ENCODE data around the gene SLC5A10.
"Not testable (repeated sequence)": the region's sequence is repeated elsewhere in the genome, so short reads cannot be mapped to it uniquely, and the experiment has no call there.

SLC5A10 gene

GRCh38 chr17:18948476-18949006 is 3.4 kb upstream of the SLC5A10 start:
- DNase-seq: no peak

DNA sequence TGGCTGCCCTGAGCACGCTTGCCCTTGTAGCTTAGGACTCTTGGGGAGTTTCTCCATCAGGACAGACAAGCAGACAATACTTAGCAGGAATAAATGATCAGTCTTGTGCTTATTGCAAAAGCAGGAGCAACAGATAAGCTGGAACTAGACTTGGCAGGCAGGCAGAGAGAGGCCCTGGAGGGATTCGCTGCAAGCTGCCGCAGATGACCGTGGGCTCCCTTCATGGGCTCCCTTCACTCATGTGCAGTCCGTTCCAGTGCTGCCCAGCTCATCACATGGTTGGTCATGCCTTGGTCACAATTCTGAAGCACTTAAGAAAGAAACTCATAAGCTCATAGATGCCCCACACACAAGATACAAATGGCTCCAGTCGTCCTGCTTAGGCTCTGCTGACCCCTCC is 2.4 kb upstream of the SLC5A10 start:
- no peak for DNase-seq

DNA sequence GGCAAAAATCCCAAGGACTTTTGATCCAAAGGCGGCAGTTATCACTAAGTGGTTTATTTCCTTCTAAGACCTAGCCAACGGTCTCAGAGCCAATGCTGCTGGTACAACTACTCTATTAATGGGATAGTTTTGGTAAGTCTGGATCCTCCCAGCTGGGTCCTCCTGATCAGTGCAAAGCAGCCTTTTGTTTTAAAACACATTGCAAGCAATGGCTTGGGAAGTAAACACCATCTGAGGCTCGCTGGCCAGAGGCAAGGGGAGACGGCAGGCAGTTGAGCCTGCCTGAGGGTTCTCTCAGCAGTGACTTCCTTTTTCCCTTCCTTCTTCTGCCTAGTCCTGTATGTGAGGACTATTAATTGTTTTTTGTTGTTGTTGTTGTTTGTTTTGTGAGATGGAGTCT is 1.6 kb upstream of the SLC5A10 start:
- no peak for DNase-seq

GRCh38 chr17:18950944-18951905 is 740 bp upstream of the SLC5A10 start:
- no peak for DNase-seq

DNA sequence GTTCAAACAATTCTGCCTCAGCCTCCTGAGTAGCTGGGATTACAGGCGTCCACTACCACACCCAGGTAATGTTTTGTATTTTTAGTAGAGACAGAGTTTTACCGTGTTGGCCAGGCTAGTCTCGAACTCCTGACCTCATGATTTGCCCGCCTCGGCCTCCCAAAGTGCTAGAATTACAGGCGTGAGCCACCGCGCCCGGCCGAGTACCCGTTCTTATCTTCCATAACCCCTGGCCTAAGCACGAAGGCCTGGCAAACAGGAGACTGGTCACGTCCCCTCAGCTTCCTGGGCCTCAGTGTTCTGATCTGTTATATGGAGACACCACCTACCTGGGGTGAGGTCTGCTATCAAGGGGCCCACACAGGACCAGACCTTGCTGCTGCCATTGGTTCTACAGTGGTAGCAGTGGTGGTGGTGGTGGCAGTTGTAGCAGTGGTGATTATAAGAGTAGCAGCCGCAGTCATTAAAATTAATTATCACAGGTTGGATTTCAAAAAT is 1.3 kb downstream of the SLC5A10 start:
- DNase-seq: no peak

DNA sequence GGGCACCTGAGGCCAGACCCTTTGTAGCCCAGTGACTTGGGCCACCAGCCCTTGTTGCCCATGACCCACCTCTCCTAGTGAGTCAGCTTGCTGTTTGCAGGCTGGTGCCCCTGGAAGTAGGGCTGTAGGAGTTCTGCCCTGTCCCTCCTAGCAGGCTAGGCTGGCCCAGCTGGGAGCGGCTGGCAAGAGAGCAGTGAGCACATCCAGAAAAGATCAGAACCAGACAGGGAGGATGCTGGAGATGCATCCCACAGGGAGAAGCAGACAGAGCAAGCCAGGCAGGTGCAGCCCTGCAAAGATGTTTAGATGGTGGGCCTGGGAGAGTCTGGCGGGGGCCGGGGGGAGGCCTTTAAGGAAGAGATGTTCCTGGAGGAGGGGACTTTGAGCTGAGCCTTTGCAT is 2.4 kb downstream of the SLC5A10 start:
- no peak for DNase-seq

GRCh38 chr17:18955009-18955408 is 3.0 kb downstream of the SLC5A10 start:
- no peak for DNase-seq

GRCh38 chr17:18956021-18956420 is 4.1 kb downstream of the SLC5A10 start:
- not testable (repeated sequence) for DNase-seq

DNA sequence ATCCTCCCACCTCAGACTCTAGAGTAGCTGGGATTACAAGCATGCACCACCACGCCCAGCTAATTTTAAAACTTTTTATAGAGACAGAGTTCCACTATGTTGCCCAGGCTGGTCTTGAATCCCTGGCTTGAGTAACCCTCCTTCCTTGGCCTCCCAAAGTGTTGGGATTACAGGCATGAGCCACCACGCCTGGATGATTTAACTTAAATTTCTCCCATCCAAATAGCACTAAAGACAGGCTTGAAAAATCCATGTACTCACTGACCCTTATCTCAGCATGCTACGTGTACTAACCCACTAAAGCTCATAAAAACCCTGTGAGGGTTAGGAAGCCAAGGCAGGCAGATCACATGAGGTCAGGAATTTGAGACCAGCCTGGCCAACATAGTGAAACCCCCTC is 4.6 kb downstream of the SLC5A10 start:
- DNase-seq: no peak

DNA sequence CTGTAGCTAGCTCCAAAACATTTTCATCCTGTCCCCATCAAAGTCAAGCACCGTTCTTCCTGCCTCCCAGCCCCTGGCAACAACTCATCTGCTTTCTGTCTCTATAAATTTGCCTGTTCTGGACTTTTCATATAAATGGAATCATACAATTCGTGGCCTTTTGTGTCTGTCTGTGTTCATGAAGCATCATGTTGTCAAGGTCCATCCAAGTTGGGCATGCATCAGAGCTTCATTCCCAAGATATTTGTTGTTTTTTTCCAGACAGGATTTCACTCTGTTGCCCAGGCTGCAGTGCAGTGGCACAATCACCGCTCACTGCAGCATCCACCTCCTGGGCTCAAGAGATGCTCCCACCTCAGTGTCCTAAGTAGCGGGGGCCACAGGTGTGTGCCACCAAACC is 5.9 kb downstream of the SLC5A10 start:
- DNase-seq: no peak

DNA sequence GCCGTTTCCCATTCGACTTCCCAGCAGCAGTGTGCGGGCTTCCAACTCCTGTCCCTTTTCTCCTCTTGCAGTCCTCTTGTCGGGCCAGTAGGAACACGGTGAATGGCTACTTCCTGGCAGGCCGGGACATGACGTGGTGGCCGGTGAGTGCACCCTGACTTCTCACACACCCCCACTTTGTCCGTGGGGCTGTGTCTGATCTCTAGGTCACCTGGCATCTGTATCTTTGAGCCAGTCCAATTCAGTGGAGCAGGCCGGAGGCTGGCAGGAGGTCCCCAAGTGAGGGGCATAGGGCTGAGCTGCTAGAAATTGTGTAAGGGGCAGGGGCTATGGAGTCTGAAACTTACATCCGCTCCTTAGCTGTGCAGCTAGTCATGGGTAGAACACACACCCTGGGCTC is 6.6 kb downstream of the SLC5A10 start:
- no peak for DNase-seq

DNA sequence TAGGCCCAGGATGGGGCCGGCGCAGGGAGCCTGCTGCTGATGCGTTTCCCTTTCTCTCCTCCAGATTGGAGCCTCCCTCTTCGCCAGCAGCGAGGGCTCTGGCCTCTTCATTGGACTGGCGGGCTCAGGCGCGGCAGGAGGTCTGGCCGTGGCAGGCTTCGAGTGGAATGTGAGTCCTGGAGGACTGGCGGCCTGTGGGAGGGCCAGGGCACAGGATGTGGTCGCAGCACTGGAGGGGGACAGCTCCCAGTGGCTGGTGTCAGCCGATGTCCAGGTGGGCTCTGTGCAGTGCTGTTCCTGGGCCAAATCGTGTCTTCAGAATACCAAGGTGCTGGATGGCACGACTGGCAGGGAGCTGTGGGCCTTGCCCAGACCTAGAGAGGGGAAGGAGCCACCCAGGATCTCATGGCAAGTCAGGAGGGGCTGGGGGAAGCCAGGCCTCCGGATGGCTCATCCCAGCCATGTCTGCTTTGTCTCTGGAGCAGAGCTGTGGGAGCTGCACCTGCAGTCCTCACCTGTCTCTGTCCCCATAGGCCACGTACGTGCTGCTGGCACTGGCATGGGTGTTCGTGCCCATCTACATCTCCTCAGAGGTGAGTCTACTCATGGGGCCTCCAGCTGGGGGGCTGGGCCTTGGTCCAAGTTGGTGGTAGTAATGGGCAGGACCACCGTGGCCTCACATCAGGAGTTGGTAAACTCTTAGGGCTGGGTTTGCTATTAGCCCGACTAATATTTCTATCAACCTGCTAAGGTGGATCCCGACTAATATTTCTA is 7.3 kb downstream of the SLC5A10 start:
- no peak for DNase-seq

- no peak for DNase-seq
Observed at GRCh38 chr17:18959845-18960240, 7.9 kb downstream of the SLC5A10 start.

DNA sequence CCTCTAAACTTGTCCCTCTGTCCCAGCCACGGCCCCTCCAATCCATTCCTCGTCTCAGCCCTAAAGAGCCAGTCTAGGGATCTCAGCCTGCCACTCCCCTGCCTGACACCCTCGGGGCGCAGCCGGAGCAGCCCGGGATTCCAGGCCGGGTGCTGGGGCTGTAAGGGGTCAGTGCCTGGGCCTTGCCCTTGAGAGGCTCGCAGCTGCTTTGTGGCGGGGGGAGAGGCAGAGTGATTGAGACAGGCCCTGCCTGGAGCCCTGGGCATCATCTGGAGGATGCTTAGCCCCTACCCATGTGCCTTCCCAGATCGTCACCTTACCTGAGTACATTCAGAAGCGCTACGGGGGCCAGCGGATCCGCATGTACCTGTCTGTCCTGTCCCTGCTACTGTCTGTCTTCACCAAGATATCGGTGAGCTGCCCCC is 8.3 kb downstream of the SLC5A10 start:
- DNase-seq: no peak

- DNase-seq: peak; percentile 88
Observed at GRCh38 chr17:18960803-18961511, 9.0 kb downstream of the SLC5A10 start.

DNA sequence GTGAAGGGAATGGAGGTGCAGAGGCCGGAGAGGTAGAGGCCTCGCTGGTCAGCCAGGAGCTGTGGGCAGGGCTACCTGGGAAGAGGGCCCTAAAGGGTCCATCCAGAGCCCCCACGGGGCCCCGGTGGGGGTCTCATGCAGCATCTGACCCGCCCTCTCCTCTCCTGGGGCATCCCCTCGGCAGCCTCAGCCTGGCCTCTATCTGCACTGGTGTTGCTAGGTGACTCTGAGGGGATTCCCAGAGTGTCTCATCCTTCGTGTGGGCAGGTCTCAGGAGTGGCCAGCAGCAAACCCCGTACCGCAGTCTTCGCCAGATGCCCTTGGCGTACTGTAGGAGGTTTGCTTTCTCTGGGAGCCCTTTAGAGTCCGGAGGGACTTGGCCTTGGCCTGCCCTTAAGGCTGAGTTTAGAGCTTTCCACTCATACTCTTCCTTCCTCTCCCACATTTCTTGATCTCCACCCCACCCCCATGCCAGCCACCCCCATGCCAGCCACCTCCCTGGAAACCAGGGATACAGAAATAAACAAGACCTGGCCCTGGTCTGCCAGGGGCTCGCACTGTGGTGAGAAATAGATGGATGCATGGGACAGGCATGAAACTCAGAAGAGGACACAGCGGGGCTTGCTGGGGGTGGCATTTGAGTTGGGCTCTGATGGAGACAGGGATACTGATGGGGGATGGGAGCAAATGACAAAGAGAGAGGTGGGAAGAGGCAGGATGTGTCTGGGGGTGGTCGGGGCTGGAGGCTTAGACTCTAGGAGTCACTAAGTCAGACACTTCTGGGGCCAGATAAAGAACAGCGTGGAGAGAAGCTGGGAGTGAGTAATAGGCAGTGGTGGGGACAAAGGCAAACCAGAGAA is 9.9 kb downstream of the SLC5A10 start:
- peak; percentile 41 for DNase-seq

GRCh38 chr17:18962494-18962815 is 10.5 kb downstream of the SLC5A10 start:
- DNase-seq: no peak

DNA sequence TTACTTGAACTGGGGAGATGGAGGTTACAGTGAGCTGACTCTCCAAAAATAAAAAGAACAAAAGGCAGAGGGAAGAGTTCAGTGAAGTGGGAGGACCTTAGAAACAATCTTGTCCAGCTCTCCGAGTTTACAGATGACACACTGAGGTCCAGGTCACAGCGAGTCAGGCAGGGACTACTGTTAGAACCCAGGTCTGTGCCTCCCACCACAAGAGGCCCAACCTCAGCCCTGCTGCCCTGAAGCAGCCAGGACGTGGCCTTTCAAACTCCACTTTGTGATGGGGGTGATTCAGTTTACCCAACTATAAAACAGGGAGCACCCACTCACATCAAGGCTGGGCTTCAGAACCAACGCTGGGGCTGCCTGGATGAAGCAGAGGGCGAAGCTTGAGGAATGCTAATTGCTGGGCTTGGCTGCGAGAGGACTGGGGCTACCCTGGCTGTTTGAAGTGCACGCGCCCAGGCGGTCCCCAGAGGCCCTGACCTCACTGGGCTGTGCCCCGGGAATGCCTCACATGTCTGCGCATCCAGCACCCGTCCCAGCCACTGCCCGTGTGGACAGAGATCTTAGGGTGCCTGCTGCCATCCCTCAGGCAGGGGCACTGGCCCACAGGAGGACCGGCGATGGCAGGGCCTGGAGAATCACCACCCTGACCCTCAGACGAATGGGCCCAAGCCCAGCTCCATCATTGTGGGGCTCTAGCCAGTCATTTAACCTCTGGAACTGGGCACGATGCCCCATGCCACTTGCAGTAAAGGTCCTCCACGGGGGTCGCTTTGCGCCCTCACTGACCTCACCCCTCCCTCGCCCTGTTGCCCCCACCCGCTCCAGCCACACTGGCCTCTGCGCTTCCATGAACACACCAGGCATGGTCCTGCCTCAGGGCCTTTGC is 11.4 kb downstream of the SLC5A10 start:
- no peak for DNase-seq

- no peak for DNase-seq
Observed at GRCh38 chr17:18964018-18964351, 12.0 kb downstream of the SLC5A10 start.

DNA sequence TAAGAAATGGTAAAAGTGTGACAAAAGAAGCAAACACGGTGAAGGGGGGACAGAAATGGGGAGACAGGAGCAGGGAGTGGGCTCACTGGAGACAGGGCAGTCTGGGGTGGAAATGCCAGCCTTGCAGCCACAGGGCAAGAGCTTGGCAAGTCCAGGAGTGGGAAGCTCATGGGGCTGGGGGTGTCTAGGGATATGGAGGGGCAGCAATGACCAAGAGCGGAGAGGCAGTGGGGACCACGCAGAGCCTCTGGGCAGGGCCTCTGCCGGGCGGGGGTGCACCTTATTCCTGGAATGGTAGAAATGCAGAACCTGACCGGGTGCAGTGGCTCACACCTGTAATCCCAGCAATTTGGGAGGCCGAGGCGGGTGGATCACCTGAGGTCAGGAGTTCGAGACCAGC is 12.6 kb downstream of the SLC5A10 start:
- DNase-seq: no peak

Measured in stimulated activated CD4-positive, alpha-beta T cell treated with anti-CD3 and anti-CD28 coated beads, Interleukin-15, amount 100 ng/mL, for 24 hours (primary cell).